Measurements from ENCODE around the gene PLA2G6.

The PLA2G6 gene

DNA sequence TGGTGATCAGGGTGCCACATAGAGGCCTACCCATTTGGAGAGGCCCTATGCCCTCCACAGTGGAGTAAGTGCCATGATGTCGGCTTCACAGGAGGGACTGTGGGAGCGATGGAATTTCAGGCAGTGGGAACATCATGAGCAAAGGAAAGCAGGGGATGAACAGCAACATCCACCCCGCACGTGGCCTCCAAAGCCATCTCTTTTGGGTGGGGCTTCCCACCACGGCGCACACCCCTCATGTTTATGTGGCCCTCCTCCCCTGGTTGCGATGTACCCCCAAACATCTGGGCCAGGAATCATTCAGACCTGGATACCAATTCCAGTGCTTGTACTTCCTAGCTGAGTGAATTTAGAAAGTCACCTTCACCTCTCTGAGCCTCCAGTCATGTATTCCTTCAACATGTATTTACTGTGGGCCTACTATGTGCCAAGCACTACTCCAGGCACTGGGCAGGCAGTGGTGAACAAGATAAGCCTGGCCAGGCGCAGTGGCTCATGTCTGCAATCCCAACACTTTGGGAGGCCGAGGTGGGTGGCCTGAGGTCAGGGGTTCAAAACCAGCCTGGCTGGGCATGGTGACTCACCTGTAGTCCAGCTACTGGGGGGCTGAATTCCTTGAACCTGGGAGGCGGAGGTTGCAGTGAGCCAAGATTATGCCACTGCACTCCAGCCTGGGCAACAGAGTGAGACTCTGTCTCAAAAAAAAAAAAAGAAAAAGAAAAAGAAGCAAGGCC is 18.4 kb upstream of the PLA2G6 start:
- POLR2A ChIA-PET, result no interaction called here
- H3K4me3 ChIP-seq (ENCODE audit: low read depth, low read length), result no peak overlapping the region
- TF ChIP-seq, protein P1, sequence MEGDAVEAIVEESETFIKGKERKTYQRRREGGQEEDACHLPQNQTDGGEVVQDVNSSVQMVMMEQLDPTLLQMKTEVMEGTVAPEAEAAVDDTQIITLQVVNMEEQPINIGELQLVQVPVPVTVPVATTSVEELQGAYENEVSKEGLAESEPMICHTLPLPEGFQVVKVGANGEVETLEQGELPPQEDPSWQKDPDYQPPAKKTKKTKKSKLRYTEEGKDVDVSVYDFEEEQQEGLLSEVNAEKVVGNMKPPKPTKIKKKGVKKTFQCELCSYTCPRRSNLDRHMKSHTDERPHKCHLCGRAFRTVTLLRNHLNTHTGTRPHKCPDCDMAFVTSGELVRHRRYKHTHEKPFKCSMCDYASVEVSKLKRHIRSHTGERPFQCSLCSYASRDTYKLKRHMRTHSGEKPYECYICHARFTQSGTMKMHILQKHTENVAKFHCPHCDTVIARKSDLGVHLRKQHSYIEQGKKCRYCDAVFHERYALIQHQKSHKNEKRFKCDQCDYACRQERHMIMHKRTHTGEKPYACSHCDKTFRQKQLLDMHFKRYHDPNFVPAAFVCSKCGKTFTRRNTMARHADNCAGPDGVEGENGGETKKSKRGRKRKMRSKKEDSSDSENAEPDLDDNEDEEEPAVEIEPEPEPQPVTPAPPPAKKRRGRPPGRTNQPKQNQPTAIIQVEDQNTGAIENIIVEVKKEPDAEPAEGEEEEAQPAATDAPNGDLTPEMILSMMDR (IDR thresholded peaks at IDR 0.05; ENCODE audit: insufficient read depth, low read length, missing control alignments), result no peak
- CTCF ChIA-PET, result no interaction called here
- DNase-seq (ENCODE audit: low read depth, low spot score), result no peak

DNA sequence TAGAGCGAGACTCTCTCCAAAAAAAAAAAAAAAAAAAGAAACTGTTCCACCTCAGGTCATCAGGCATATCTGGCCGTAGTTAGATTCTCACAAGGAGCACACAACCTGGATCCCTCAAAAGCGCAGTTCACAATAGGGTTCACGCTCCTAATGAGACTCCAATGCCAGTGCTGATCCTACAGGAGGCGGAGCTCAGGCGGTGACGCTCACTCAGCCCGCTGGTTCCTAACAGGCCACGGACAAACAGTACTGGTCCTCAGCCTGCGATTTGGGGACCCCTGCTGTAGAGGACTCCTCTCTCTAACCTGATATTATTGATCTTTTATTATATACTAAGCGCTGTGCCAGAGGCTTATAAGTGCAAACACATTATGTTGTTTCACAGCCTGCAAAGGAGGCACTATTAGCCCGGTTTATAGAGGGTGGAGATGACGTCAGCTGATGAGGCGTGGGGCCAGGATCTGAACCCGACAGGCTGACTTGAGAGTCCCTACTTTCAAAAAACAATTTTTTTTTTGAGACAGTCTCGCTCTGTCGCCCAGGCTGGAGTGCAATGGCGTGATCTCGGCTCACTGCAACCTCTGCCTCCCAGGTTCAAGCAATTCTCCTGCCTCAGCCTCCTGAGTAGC is 15.3 kb upstream of the PLA2G6 start:
- CTCF ChIA-PET, result interaction anchor here (1.3 kb wide), 1 partner anchor 83 kb away, joined by 3 read pairs; no protein-coding TSS in a partner anchor
- TF ChIP-seq, protein P1 (IDR thresholded peaks at IDR 0.05; ENCODE audit: insufficient read depth, low read length, missing control alignments), result no peak
- POLR2A ChIA-PET, result no interaction called here
- H3K4me3 ChIP-seq (ENCODE audit: low read depth, low read length), result no peak overlapping the region
- DNase-seq (ENCODE audit: low read depth, low spot score), result no peak

DNA sequence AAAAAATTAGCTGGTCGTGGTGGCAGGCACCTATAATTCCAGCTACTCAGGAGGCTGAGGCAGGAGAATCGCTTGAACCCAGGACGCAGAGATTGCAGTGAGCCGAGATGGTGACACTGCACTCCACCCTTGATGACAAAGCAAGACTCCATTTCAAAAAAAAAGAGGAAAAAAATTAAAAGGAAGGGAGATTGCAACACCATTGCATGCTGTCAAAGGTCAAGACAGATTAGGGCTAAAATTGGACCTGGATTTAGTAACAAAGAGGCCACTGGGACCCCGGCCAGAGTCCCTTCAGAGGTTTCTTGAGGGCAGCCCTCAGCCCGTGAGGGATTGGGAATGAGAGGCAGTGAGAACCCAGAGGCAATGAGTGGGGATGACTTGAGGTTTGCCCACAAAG is 11.9 kb upstream of the PLA2G6 start:
- no peak overlapping the region for H3K4me3 ChIP-seq (ENCODE audit: low read depth, low read length)
- ChIA-PET POLR2A (no interaction called here), CTCF (no interaction called here)
- TF ChIP-seq, protein P1 (IDR thresholded peaks at IDR 0.05; ENCODE audit: insufficient read depth, low read length, missing control alignments), result no peak
- DNase-seq (ENCODE audit: low read depth, low spot score), result no peak

DNA sequence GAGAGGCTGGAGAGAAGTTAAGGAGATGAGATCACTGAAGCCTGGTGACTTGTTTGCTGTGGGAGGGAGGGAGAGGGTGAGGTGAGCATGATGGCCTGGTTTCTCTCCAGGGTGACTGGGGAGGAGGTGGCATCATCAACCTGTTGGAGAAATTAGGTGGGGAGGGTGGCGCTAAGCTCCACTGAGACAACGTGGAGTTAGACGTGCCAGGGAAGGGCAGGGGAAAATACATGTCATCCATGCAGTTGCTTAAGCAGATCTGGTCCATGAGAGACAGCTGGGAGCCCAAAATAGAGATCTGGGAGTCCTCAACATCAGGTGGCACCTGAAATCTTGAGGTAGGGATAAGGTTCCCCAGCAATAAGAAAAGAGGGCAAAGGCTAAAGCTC is 10.8 kb upstream of the PLA2G6 start:
- ChIA-PET POLR2A (no interaction called here), CTCF (interaction anchor here (0.7 to 1.6 kb wide), 4 partner anchors 9 to 78 kb away, joined by 3 to 7 read pairs (median 4); partner anchors contain the start of gene PLA2G6)
- no peak for DNase-seq (ENCODE audit: low read depth, low spot score)
- TF ChIP-seq, protein P1 (IDR thresholded peaks at IDR 0.05; ENCODE audit: insufficient read depth, low read length, missing control alignments), result no peak
- no peak overlapping the region for H3K4me3 ChIP-seq (ENCODE audit: low read depth, low read length)

DNA sequence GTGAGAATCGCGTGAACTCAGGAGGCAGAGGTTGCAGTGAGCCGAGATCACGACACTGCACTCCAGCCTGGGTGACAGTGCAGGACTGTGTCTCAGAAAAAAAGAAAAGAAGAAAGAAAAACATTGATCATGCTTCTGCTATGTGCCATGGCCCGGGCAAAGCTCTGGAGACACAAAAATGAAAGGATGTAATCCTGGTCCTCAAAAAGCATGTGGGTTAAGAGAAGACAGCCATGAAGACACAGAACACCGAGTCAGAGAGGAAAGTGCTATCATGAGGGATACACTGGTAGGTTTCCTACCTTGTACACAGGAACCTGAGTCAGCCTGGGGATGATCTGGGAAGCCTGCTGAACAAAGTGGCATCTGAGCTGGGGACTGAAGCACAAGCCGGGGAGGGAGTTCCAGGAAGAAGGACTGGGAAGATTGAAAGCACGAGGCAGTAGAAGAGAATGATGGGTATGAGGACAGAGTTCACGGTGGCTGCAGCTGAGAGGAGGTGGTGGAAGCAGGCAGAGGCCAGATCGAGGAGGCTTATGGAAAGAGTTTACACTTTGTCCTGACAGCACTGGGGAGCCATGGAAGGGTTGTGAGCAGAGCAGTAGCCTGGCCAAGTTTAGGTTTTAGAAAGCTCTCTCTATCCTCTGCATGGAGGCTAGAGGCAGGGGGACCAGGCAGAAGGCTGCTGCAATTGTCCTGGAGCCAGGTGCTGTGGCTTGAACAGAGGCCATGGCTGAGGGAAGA is 10.3 kb upstream of the PLA2G6 start:
- CTCF ChIA-PET, result interaction anchor here (0.7 to 1.6 kb wide), 4 partner anchors 9 to 77 kb away, joined by 3 to 7 read pairs (median 4); partner anchors contain the start of gene PLA2G6
- no peak overlapping the region for H3K4me3 ChIP-seq (ENCODE audit: low read depth, low read length)
- TF ChIP-seq, protein P1 (IDR thresholded peaks at IDR 0.05; ENCODE audit: insufficient read depth, low read length, missing control alignments), result no peak
- no peak for DNase-seq (ENCODE audit: low read depth, low spot score)
- POLR2A ChIA-PET, result interaction anchor here (0.9 kb wide), 1 partner anchor 10 kb away, joined by 5 read pairs; the partner anchor contains the start of gene PLA2G6

DNA sequence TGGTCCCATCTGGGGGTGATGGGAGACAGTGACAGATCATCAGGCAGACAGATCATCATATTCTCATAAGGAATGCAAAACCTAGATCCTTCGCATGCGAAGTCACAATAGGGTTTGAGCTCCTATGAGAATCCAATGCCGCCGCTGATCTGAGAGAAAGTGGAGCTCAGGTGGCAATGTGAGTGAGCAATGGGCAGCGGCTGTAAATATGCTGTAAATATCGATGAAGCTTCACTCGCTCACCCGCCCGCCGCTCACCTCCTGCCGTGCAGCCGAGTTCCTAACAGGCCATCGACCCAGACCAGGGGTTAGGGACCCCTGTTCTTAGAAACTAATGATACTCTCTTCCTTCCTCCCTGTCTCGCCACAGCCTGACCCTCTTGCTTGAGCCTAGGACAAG is 9.4 kb upstream of the PLA2G6 start:
- DNase-seq (ENCODE audit: low read depth, low spot score), result no peak
- H3K4me3 ChIP-seq (ENCODE audit: low read depth, low read length), result no peak overlapping the region
- ChIA-PET POLR2A (interaction anchor here (0.9 kb wide), 1 partner anchor 9 kb away, joined by 5 read pairs; the partner anchor contains the start of gene PLA2G6), CTCF (interaction anchor here (1.0 to 1.5 kb wide), 3 partner anchors 9 to 137 kb away, joined by 3 to 4 read pairs (median 3); partner anchors contain the start of gene PLA2G6)
- TF ChIP-seq, protein P1 (IDR thresholded peaks at IDR 0.05; ENCODE audit: insufficient read depth, low read length, missing control alignments), result no peak
